Islet of Langerhans (tissue), 1 donor: ENCODE measurements around the gene SMIM20.
A peak's percentile ranks its signal among the peaks of the same experiment; 100 is the strongest.
"Not testable (repeated sequence)": the region's sequence is repeated elsewhere in the genome, so short reads cannot be mapped to it uniquely, and the experiment has no call there.

ENCODE experiments used
- FAIRE-seq: peaks from one replicate; lab custom pipeline; 2011; peaks lifted over from hg19 to GRCh38; lab: Jason Lieb, UNC

Gene SMIM20

DNA sequence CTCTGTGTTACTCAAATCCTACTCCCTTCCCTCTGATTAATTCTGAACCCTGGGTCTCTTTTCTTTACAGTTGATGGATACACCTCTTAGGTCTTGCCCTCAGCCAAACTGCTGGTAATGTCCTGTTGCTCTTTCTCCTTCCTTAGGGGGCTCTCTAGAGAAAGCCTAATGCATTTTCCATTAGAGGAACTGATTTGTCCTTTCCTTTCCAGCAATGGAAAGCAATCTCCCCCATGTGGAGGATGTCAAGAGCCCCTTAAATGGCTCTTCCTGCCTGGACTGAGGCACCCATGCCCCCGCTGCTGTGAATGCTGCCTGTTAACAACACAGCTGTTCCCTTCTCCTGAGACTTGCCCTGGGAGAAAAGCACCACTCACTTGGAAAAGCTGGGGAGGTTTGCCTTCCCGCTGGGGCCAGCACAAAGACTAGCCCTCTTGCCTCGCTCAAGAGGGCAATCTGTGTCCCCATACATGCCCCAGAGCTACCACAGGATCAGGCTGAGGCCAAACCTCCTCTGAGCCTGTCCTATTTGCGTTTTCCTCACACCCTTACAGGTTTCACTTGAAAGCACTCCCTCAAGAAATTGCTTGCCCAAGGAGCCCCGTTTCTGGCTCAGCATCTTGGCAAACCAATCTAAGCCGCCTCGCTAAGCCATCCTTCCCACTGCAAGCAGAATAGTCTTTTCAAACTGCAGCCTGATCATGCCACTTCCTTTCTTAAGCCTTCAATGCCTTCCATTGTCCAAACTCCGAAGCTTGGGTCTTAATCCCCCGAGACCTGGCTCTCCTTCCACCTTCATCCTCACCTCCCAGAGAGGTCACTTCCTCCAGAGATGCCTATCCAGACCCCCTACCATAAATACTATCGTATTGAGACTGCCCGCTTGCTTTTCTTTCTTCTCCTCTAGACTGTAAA, 23.2 kb upstream of the SMIM20 start:
- no peak for FAIRE-seq

DNA sequence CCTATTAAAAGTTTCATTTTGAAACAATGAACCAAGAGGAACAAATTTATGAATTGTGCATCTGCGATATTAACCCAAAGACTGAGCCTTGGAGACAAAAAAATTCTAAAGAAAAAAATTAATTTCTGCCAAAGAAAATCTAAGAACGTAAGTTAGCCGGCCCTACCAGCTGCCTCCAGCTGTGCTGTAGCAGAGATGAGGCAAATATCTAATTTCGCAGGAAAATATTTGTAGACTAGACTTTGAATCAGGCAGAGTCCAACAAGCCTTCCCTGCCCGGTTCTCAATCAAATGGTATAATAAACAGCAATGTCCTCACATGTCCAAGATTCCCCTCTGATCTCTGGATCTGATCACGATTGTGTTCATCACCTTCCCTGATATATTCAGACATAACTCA, 21.2 kb upstream of the SMIM20 start:
- FAIRE-seq: no peak

DNA sequence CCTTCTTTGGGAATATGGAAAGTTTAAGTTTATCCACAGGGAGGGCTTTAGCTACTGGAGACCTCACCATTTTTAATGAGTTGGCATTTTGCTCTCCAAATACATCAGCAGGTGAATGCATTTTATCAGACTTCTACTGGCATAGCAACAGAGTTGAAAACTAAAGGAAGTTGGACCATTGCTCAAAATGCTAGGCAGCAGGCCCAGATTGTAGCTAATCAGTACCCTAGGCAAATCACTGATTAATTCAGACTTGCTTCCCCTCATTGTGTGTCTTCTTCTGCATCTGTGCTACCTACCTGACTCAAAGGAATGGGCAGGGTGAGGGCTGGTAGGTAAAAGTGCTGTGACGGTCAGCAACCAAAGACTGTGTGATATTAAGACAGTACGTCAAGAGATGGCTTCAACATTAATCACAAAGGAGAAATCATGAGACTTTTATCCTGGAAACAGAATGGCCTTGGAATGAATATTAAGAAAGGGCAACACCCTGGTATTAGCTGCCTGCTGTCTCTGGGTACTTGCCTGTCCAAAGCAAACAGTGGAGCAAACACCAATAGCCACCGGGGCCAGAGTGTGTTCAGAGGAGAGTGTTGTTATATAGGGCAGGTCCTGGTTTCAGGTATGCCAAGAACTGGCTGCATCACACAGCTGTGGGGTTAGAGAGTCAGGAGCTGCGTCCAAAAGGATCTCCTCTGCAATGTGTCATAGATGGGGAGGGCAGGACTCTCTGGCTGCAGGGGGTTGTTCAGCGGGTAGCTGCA, 17.1 kb upstream of the SMIM20 start:
- no peak for FAIRE-seq

DNA sequence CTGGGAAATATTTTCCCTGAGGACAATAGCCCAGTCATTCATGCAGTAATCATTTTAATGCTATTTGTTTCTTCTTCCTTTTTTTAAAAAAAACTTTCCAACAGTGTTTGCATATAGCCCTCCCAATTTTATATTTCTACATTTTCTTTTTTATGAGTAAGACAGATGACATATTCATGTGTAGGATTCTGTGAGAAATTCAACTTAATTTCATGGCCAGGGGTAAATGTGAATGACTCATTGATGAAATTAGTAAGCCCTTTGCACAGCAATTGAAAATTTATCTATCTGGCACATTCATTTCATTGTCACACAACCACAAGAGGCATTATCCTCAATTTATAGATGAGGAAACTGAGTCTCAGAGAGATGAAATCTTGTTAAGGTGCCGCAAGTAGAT, 13.7 kb upstream of the SMIM20 start:
- no peak for FAIRE-seq

DNA sequence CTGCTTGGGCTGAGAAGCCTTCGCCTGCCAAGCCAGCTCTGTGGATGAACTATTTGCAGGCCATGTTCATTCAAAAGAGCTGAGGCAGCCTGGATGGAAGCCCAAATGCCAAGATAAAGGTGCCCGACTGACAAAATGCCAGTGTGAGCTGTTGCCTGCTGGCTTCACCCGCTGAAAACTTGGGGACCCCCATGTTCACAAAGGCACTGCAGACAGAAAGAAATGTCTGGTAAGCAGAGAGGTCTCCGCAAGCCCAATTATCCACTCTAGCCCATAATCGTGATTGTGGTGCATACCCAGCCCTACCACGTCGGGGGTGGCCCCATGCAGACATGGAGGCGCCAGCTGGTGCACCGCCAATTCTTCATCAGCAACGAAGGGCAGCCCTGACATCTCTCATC, 13.0 kb upstream of the SMIM20 start:
- no peak for FAIRE-seq

DNA sequence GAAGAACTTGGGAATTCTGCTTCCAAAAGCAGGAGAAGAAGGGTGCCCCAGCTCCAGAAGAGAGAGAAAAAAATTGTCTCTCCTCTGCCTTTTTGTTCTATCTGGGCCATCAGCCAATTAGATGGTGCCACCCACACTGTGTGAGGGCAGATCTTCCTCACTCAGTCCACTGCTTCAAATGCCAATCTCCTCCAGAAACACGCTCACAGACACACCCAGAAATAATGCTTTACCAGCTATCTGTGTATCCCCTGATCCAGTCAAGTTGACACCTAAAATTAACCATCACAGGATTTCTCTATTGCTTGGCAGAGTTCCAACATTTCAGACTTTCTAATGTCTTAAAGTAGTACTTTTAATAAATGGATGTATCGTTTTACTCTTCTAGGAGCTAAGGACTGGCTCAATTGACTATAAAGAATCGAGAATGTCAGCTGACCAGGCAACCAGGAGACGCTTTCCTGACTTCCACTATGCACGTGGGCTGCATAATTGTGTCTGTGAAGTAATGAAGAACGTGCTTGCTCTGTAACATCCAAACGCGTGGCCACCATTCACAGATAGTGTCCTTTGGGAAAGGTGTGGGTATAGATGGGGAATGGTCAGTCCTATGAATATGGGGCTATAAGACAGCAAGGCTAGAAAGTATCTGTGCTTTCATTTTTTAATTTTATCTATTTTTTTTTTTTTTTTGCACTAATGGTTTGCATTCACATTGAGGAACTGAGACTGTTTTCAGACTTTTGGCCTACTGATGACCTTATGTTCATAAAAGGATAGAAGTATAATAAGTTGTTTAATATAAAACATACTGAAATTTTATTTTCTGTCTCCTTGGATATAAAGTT, 9.9 kb upstream of the SMIM20 start:
- FAIRE-seq: no peak

DNA sequence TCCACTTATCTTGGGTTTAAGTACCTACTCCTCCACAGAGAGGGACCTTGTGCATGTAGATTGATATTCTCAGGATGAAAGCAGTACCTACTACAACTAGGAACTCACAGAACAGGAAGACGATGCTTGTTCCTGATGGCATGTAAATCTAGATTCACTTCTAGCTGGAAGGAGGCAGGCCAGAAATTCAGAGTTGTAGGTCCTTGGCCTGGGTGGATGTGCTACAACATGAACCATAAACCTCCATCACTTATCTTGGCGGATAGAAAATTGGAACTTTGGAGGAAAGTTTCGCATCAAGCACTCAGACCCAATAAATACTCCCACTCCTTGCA, 9.3 kb upstream of the SMIM20 start:
- FAIRE-seq: no peak

DNA sequence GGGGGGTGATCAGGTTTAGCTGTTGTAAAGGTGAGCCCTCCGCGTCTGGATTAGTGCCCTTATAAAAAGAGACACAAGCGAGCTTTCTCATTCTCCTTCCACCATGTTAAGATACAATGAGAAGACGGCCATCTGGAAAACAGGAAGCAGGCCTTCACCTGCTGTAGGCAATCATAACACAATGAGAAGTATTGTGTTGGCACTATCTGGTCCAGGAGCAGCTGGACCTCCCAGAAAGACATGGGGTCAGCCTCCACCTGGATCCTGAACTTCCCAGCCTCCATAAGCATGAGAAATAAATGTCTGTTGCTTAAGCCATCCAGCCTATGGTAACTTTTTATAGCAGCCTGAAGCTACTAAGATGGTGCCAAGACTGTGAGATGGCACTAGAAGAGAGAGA, 8.6 kb upstream of the SMIM20 start:
- FAIRE-seq: no peak

DNA sequence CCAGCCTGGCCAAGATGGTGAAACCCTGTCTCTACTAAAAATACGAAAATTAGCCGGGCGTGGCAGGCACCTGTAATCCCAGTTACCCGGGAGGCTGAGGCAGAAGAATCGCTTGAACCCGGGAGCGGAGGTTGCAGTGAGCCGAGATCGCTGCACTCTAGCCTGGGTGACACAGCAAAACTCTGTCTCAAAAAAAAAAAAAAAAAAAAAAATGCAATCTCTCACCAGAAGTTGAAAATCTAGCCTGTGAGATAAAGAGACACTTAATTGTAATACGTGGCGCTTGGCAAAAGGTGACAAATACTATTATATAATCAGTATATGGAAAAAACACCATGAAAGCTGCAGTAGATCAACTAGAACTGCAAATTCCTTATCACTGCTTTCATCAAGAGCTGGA, 7.9 kb upstream of the SMIM20 start:
- FAIRE-seq: not testable (repeated sequence)

DNA sequence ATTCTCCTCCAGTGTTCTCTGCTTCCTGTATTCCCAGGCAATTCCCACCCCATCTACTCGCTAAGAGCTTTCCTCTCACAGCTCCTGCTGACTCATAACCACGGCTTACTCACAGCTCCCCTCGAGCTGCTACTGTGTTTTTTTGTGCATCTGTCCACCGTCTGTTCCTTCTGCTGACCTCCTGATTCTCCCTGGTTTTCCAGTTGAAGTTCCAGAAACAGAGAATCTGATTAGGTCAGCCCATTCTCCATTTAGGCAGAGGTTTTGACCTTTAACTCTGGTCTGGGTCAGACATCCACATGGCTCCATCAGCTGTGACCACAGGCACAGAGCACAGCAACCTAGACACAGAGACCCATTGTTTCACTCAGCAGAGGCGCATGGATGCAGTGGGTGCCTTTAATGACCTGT, 5.5 kb upstream of the SMIM20 start:
- no peak for FAIRE-seq

DNA sequence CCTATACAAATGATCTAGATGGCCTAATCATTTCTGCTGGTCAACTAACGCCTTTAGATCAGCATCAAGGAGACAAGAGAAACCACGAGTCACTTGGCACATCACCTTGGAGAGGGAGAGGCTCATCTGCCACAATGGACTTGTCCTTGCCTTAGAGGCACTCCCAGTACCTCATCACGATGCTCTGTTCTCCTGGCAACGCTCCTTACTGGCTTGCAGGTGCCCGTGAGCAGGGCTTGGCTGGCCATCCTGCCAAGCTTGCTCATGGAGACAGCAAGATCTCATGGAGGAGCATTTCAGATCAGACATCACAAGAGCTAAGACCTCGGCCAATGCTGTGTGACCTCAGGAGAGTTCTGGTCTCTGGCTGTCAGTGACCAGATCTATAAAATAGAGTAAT, 2.7 kb upstream of the SMIM20 start:
- FAIRE-seq: no peak

DNA sequence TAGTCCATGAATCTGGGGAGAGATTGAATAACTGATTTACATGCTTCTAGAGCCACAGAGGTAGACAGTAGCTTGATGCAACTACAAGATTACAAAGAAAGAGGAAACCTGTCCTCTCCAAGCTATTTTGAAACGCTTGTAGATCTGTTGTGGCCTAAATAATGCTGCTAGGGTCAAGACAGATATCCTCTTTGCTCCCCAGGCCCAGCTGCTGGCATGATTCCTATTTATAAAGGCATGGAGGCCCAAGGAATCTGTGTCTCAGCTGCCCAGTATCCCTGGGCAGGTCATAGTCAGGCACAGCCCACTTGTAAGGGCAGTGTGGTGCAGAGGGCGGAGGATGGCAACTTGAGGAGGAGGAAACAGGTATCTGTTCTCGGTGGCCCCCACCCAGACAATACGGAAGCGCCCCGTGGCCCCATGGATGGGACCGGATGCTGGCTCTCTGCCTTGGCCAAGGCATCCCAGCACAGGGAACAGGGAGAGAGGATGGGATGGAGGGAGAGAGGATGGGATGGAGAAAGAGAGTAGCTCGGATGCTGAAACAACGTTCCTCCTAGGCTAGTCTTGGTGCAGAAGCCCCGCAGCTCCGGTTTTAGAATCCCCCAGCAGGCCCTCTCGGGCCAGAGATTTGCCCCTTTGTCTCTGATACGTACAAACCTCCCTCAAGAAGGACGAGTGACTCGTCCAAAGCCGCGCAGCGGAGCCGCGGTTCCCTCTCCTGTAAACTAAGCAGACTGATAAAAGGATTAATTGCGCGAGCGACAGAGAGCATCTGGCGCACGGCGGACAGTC, 767 bp upstream of the SMIM20 start:
- no peak for FAIRE-seq

DNA sequence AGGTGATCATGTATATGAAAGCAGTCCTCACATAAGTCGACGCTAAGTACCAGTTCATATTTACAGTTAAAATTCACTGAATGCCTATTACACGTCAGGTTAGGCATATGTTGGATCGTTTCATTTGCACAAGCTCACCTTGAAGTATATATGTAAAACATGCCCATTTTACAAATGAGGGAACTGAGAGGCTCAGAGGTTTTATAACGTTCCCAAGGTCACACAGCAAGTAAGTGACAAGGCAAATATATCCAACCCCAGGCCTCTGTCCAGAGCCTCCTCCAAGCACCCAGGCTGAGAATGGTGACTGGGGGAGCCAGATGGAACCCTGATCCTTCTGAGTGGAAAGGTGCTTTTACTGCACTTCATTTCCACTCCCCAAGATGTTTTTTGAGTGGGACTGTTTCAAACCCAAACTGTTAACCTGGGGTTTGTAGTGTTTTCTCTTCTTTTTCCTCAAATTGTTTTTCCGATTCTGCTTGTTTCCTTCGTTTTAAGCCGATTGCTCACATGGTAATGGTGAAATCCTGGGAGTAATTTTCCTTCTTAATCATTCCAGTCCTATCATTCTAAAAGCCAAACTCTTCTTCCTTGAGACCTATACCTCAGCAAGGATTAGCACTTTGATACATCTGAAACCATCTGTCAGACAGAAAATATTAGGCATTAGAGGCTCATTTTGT, 791 bp downstream of the SMIM20 start:
- no peak for FAIRE-seq

DNA sequence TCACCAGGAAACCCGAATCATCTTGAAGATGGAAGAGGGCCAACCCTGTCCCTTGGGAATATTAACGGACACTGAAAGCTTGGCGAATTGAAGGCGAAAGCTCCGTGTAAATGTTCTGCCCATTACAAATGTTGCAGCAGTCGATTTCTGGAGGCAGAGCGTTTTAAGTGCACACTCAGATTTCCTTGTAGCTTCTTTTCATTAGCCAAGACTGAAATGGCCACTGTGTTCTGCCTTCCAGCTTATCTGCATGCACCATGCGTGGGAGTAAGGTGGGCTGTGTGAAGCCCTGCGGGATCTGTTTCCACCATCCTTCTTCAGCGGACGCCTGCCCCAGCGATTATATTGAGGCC, 1.3 kb downstream of the SMIM20 start:
- no peak for FAIRE-seq

DNA sequence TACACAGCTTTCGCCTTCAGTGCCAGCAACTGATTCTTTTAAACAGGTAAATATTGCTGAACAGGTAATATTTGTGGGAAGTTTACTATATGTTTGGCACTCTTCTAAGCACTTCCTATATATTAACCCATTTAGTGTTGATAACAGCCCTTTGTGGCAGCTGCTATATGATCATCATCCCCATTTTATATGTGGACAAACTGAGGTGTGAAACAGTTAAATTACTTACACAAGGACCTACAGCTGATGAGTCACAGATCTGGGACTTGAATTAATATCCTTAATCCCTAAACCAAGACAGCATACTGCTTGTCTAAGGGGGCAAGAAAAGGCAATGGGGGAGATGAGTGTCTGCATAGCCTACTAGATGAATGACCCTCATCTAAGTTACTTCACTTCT, 2.9 kb downstream of the SMIM20 start:
- no peak for FAIRE-seq

DNA sequence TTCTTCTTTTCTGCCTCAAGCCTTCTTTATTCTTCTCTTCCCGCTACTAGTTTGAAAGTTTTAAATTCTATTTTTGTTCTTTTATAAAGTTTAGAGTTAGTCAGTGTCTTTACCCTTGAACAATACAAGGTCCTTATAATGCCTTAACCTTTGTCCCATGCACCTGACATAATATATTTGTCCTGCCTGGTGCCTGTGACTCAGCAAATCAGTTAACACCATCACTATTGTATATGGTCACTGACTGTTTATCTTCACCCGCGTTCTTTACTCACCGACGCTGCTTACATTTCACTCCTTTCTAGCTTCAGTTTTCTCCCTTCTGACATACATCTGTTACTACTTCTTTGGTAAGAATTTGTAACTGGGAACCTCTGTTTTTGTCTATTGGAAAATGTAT, 5.7 kb downstream of the SMIM20 start:
- FAIRE-seq: no peak

DNA sequence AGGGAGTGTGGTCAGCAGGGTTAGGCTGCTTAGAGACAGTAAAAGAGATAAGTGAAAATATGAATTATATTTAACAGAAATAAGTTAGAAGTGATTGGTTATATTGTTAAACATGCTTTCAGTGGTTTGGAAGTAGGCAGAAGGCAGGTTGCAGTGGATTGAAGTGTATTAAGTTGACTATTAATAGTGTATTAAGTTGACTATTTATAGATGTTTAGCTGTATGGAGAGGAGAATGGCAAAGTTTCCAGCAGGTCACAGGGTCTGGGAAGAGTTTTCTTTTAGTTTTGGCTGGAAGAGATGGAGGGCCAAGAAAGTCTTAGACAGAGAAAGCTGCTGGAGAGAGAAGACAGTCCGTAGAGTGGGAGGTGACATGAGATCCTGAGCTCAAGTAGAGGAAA, 7.9 kb downstream of the SMIM20 start:
- FAIRE-seq: no peak

DNA sequence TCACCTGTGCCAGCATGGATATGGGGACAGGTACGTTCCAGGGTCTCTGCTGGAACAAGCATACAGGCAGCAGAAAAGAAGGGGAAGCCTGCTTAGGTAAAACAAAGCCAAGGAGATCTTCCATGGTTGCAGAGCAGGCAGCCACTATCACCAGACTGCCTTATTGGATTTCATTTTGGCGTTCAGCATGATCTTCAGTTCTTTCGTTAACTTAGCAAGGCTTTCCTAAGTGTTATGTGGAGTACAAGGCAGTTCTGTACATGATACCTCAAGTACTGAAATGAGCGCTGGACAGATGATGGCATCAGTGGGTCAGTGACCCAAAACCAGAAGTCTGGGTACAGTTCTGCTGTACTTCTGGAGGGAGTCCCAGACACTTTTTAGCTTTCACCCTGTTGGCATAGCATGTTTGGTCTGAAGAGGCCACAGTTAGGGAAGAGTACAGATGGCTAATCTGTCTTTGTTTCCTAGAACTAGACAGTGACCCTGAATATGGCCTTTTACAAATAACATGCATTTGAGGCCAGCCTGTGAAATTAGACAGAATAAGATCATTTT, 8.9 kb downstream of the SMIM20 start:
- FAIRE-seq: no peak

DNA sequence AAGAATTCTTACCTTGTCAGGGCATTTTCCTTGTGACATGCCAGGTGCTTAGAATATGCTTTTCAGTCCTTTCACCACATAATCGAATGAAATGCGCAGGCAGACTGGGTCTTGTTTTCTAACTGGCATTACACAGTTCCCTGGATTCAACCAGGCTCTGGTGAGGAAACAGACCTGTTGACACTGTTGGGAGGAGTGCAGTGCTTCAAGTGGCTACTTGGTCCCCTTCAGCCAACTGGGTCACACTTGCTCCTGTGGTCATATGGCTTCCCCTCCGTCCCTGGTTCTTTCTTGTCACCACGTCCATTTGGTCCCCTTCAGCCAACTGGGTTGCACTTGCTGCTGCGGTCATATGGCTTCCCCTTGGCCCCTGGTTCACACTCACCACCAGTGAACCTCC, 9.7 kb downstream of the SMIM20 start:
- no peak for FAIRE-seq

DNA sequence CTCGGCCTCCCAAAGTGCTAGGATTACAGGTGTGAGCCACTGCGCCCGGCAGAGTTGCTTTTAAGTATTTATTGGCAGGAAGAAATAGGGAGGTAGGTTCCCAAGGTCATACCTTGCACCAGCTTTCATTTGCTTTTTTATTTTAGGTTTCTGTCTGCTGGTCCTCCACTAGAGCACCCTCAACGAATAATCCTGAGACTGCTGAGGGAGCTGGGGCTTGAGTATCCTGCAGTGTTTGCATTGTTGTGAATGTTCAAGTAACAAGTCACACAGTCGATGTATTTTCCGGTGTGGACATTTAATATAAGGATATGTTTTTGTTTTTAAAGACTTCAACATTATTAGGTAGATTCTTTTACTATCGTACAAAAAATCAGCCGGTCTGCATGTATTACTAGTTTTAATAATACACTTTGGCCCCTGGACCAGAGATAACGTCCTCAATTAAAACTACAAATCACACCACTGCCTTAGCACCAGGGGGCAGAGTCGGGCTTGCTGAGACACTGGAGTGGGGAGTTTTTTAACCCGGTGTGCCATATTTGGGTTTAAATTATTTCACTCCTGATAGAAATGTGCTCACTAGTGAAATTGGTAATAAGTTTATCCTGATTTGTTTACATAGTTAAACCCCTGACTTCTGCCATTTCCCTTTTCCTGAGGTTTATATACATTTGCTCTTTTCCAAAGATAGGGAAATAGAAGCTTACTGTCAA, 11.6 kb downstream of the SMIM20 start:
- peak; percentile 88 for FAIRE-seq

DNA sequence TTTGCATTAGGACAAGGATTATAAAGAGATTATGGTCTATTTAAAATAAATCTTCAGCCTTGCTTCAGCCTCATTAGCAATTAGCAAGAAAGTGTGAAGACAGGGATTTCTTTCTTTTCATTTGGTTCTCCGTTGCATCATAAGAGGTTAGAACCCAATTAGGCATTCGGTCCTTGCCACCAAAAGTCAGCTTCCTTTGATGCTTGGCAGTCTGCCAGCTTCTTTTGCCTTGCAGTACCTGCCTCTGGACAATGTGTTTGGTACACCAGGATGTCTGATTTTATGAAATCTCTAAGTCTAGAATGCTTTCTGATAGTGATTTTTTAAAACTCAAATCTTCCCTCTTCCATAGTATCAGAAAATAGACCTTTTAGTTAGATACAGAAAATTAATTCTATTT, 12.4 kb downstream of the SMIM20 start:
- no peak for FAIRE-seq
